ENCODE results near the gene GDPD5. TPM values are rescaled to one million over a fixed set of nuclear protein-coding genes. Genes with fewer than 3 reads are reported as not detected.
A peak's percentile ranks its signal among the peaks of the same experiment; 100 is the strongest.

GDPD5 gene
- total RNA-seq, 3 donors from 2014 or later, result 3.0 to 7.7 (median 4.6) TPM

DNA sequence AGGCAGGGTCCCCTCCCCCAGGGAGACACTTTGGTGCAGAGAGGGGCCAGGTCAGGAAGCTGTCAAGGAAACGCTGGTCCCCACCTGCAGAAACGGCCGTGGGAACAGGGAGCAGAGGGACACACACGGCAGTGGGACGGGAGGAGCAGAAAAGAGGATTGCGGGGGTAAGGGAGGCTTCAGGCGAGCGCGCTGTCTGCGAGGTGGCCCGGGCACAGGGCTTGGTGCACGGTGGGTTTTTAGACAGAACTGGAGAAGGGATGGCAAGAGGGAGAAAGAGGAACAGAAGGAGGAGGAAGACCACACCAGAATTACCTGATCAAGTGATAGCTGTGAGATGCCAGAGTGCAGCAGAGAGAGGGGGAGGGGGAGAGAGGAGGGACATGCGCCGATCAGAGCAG is 86.7 kb downstream of the GDPD5 start:
- DNase-seq (peak in 1 of 3 donors; percentile 26), ATAC-seq (no peak)
- Histone ChIP-seq H3K36me3 (ENCODE audit: low read depth) (no peaks in the 10 kb centered on the region), H3K9me3 (no peaks in the 10 kb centered on the region), H3K4me1 (ENCODE audit: low read depth) (no peaks in the 10 kb centered on the region), H3K4me3 (no peak overlapping the region)
- TF ChIP-seq, protein P1, sequence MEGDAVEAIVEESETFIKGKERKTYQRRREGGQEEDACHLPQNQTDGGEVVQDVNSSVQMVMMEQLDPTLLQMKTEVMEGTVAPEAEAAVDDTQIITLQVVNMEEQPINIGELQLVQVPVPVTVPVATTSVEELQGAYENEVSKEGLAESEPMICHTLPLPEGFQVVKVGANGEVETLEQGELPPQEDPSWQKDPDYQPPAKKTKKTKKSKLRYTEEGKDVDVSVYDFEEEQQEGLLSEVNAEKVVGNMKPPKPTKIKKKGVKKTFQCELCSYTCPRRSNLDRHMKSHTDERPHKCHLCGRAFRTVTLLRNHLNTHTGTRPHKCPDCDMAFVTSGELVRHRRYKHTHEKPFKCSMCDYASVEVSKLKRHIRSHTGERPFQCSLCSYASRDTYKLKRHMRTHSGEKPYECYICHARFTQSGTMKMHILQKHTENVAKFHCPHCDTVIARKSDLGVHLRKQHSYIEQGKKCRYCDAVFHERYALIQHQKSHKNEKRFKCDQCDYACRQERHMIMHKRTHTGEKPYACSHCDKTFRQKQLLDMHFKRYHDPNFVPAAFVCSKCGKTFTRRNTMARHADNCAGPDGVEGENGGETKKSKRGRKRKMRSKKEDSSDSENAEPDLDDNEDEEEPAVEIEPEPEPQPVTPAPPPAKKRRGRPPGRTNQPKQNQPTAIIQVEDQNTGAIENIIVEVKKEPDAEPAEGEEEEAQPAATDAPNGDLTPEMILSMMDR (IDR thresholded peaks at IDR 0.05), result no peak
- intact Hi-C loops (cut with DNase I, micrococcal nuclease), result no loop called here

DNA sequence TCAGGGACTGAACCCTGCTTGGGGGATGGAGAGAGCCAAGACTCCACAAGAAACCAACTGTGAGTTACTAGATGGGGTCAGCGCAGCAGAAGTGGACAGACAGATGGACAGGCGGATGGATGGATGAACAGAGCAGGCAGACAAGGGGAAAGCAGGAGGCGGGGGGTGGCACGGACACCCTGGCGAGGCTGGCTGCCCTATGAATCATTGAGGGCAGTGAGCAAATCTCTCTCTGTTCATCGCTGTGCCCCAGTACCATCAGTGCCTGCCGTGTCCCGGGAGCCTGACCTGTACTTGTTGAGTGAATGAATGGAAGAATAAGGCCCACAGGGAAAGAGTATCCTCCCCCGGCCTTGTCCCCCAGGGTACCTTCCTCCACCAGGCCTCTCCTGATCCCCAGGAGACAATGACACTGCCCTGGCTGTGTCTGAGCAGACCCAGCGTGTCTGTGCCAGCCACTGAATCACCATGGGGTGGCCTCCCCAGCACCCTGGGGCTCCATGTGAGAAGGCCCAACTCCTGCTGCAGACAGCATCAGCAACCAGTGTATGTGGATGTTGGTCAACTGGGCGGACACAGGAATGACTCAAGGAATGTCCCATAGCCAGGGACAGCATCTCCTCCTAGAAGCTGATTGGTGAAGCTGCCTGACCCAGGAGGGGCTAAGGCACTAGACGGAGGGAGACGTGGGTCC is 87.6 kb downstream of the GDPD5 start:
- no peaks in the 10 kb centered on the region for H3K4me1 ChIP-seq (ENCODE audit: low read depth)
- ATAC-seq (no peak), DNase-seq (peak in 1 of 3 donors; percentile 28)
- H3K9me3 ChIP-seq, result no peaks in the 10 kb centered on the region
- TF ChIP-seq, protein P1 (IDR thresholded peaks at IDR 0.05), result no peak
- H3K36me3 ChIP-seq (ENCODE audit: low read depth), result no peaks in the 10 kb centered on the region
- H3K4me3 ChIP-seq, result no peak overlapping the region
- intact Hi-C loops (cut with DNase I, micrococcal nuclease), result no loop called here

- intact Hi-C loops (cut with DNase I, micrococcal nuclease), result no loop called here
- H3K9me3 ChIP-seq, result no peaks in the 10 kb centered on the region
- peaks cover 6% of the 10 kb centered on the region for H3K4me1 ChIP-seq (ENCODE audit: low read depth)
- TF ChIP-seq, protein P1 (IDR thresholded peaks at IDR 0.05), result no peak
- no peaks in the 10 kb centered on the region for H3K36me3 ChIP-seq (ENCODE audit: low read depth)
- H3K4me3 ChIP-seq, result no peak overlapping the region
- ATAC-seq, result no peak
- DNase-seq, result peak in 1 of 3 donors; percentile 42
Observed at GRCh38 chr11:75436806-75437205, 88.9 kb downstream of the GDPD5 start.

- Histone ChIP-seq H3K9me3 (no peaks in the 10 kb centered on the region), H3K4me1 (ENCODE audit: low read depth) (peaks cover 18% of the 10 kb centered on the region), H3K4me3 (no peak overlapping the region), H3K36me3 (ENCODE audit: low read depth) (no peaks in the 10 kb centered on the region)
- ATAC-seq (no peak), DNase-seq (peak in 1 of 3 donors; percentile 17)
- TF ChIP-seq, protein P1 (IDR thresholded peaks at IDR 0.05), result no peak
- intact Hi-C loops (cut with DNase I, micrococcal nuclease), result no loop called here
Observed at GRCh38 chr11:75435571-75435925, 90.2 kb downstream of the GDPD5 start.

DNA sequence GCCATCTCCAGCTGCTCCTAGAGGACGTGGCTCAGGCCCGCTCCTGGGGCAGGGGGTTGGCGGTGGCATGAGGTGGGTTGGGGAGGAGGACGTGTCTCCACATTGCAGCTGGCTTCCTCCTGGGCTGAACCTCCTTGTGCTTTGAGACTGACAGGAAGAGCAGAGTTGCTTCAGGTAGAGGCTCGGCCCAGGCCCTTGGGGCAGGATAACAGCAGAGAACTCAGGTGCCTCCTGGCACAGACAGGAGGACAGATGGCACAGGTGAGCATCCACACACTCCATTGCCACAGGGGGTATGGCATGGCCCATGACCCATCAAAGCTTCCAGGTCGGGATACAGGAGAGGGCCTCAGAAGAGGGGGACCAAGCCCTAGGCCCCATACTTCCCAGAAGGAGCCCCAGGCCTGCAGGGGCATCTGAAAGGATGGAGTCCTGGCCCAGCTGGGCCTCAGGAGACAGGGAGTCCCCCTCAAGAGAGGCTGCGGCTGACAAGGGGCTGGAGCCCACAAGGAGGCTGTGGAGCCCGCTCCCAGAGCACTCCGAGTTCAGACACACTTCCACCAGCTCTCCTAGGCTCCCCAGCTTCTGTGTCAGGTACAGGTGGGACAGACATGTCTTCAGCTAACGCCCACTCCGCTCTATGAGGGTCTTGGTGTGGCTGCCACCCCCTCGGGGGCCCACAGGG is 90.7 kb downstream of the GDPD5 start:
- DNase-seq, result peak in 1 of 3 donors; percentile 36
- no peak for ATAC-seq
- Histone ChIP-seq H3K9me3 (no peaks in the 10 kb centered on the region), H3K4me3 (no peak overlapping the region), H3K4me1 (ENCODE audit: low read depth) (peaks cover 18% of the 10 kb centered on the region), H3K36me3 (ENCODE audit: low read depth) (no peaks in the 10 kb centered on the region)
- intact Hi-C loops (cut with DNase I, micrococcal nuclease), result no loop called here
- TF ChIP-seq, protein P1 (IDR thresholded peaks at IDR 0.05), result no peak
